ENCODE results near the gene WNT5A.

- no peak for TF ChIP-seq CTCF (conservative IDR thresholded peaks at IDR 0.05 in 1 of 2, IDR thresholded peaks at IDR 0.05 in 1 of 2; ENCODE audit: low read depth in 1 of 2, low read length in 2 of 2)
- no peak for TF ChIP-seq EZH2 (IDR thresholded peaks at IDR 0.05; ENCODE audit: low read length, missing control alignments)
These were observed 14.8 kb upstream of the WNT5A start for GRCh38 chr3:55501905-55502304.
